SH-SY5Y (cell line): ENCODE measurements around the gene P2RY11.

ENCODE experiments used
- GATA2 ChIP-seq: IDR thresholded peaks from 2 replicates; pipeline ENCODE4 v1.6.1; 2011; ENCODE audit warnings: mild to moderate bottlenecking, low read depth, low read length
- GATA3 ChIP-seq: IDR thresholded peaks from 2 replicates; pipeline ENCODE4 v1.6.1; 2011; ENCODE audit warnings: low read depth, mild to moderate bottlenecking, low read length, moderate library complexity

Gene P2RY11

DNA sequence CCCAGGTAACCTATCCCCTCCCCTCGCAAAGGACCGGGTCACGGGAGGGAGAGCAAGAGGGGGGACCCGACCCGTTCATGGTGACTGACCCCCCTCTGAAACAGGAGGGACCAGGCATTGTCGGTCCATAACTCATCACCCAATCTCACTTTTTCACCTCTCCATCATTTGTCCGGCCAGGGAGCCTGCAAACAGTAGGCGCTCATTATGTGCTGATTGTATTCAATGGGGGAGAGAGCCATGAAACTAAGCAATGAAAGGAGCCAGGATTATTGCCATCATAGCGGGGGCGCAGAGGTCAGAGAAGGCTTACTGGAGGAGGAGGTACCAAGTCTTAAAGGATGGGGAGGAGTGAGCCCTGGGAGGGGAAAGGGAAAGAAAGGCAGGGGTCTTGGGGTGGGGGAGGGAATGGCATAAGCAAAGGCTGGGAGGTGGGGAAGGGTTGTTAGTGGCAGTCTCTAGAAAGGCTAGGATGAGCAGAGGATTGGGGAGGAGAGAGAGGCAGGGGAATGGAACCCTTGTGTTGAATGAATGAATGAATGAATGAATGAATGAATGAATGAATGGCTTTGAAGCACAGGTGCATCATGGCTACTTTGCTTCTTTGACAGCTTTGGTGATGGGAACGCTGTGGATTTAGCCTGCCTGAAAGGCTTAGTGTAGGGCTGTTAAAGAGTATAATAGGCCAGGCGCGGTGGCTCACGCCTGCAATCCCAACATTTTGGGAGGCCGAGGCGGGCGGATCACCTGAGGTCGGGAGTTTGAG lies 24.0 kb upstream of the P2RY11 start:
- TF ChIP-seq GATA2 = no peak
- no peak for TF ChIP-seq GATA3

DNA sequence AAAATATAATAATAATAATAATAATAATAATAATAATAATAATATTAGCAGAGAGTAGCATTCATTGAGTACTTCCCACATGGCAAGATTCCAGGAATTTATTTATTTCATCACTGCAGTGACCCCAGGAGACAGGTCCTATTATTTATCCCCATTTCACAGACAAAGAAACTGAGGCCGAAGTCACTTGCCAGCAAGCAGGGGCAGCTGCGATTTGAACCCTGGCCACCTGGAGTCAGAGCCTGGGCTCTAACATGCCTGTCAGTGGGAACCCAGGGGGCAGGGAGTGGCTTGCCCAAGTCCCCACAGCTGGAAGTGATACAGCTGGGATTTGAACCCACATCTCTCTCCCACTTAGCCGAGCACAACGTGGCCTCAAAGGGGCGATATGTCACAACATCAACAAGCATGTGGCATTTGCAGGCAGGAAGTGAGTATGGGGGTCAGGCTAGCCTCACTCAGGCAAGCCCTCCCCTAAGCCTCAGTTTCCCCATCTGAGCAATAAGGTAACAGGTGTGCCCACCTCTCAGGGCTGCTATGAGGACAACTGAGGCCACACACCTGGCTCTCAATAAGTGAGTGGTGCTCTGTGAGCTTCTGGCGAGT lies 22.4 kb upstream of the P2RY11 start:
- no peak for TF ChIP-seq GATA2
- no peak for TF ChIP-seq GATA3

DNA sequence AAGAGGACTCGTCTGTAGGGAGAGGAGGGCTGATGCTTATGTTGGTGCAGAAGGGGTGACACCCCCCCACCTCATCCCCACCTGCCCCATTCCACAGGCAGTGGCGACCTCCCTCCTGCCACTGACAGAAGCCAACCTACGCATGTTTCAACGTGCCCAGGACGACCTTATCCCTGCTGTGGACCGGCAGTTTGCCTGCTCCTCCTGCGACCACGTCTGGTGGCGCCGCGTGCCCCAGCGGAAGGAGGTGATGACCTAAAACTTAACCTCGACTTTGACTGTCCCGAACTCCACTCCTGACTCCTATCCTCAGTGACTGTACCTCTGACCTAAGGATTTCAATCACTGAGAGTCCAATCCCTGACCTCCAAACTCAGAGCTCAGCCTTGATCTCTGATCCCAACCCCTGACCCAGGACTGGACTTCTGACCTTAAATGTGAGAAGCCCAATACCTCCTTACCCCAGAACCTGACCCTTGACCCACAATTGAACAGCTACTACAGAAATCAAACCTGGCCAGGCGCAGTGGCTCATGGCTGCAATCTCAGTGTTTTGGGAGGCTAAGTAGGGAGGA lies 21.6 kb upstream of the P2RY11 start:
- TF ChIP-seq GATA2 (no peak), GATA3 (no peak)

DNA sequence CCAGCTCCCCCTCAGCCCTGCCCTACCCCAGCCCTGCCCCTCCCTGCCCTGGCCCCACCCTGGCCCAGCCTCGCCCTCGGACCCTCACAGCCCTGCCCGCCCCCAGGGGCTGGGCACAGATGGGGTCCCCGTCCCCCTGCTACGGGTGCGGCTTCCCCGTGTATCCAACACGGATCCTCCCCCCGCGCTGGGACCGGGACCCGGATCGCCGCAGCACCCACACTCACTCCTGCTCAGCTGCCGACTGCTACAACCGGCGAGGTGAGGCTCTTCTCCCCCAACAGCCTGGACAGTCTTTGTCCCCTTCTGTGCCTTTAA lies 20.2 kb upstream of the P2RY11 start:
- no peak for TF ChIP-seq GATA2
- TF ChIP-seq GATA3 = no peak

DNA sequence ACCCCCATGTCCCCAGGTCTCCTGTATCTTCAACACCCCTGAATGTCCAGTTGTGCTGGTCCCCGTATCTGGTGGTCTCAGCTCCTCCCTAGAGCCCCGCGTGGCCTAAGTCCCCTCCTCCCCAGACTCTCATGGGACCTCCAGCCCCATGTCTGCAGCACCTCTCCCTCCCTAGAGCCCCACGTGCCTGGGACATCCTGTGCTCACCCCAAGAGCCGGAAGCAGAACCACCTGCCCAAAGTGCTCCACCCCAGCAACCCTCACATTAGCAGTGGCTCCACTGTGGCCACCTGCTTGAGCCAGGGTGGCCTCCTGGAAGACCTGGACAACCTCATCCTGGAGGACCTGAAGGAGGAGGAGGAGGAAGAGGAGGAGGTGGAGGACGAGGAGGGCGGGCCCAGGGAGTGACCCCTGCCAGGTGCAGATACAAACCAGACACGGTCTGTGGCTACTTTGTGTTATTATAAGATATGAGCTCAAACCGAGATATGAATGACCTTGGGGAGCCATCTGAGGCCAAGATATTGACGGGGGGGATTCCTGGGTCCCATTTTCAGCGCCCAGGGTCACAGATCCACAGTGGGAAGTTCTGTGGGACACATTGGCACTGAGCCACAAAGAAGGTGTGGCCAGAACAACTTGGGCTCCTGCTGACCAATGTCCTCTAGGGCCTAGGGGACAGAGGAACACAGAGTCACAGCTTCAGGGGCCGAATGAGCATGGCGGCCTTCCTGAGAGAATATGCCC lies 19.4 kb upstream of the P2RY11 start:
- TF ChIP-seq GATA2 = no peak
- TF ChIP-seq GATA3 = no peak

DNA sequence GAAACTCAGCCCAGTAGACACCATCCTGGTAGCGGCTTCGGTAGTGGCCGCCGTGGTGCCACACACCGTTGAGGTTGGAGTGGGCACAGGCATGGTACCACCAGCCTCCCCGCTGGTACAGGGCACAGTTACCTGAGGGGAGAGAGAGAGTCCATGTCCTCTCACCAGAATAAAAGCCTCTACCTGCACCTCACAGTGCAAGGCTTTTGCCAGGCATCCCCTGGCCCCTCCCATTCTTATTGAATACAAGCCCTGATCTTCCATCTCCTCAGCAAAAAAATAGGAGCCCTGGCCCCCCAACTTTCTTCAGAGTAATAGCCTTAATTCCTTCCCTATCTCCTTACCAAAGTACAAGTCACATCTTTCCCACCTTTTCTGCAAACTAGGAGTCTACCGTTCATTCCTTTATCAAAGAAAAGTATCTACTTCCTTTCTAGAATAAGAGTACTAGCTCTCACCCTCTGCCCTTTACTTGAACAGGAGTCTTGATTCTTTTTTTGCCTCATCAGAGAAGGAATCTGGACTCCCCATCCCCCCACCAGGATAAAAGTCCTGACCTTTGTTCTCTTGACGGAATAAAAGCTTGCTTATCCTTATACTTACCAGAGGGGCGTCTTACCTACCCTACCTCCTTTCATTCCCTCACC lies 18.7 kb upstream of the P2RY11 start:
- TF ChIP-seq GATA3 (no peak), GATA2 (no peak)

DNA sequence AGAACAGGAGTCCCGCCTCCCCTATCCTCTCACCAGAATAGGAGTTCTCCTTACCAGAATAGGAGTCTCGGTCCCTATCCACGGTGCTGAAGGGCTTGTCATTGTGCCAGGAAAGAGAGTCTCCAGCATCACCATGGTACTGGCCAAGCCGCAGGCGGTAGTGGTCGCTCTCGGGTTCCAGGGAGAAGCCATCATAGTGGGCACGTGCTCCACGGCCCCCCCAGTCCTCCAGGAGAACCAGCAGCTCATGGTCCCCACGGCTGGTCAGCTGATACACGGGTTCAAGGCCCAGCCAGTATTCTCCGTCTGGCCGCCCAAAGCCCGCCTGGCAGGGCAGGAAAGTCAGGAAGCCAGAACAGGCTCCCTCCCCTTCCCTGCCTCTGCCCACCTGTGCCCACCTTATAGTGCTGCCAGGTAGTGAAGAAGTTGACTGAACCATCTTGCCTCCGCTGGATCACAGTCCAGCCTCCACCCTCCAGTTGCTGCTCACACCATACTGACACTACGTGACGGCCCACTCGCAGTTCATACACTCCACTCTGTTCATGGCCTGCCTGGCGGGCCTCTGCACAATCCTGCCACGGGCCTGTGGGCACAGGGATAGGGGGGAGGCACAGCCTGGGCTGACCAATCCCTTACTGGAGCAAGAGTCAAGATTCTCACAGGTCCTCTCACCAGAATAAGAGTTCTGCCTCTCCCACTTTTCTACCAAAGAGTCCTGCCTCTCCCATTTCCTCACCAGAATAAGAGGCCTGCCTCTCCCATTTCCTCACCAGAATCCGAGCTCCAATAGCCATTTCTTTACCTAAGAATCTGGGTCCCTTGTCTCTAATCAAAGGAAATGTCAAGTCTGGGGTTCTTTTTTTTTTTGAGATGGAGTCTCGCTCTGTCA lies 18.0 kb upstream of the P2RY11 start:
- no peak for TF ChIP-seq GATA2
- TF ChIP-seq GATA3 = no peak

DNA sequence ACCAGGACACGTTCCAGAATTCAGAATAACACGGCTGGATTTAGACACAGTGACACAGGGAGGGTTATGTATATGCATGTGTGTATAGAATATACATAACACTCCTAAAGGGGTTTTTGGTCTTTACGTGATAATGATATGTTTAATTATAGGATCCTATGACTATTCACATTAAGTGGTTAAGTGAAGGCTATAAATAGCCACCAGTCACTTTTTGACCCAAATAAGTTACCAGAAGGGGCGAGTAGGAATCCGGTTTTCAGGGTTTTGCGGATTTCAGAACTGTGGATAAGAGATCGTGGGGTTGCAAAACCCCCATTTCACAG lies 15.9 kb upstream of the P2RY11 start:
- TF ChIP-seq GATA2 = no peak
- TF ChIP-seq GATA3 = no peak

DNA sequence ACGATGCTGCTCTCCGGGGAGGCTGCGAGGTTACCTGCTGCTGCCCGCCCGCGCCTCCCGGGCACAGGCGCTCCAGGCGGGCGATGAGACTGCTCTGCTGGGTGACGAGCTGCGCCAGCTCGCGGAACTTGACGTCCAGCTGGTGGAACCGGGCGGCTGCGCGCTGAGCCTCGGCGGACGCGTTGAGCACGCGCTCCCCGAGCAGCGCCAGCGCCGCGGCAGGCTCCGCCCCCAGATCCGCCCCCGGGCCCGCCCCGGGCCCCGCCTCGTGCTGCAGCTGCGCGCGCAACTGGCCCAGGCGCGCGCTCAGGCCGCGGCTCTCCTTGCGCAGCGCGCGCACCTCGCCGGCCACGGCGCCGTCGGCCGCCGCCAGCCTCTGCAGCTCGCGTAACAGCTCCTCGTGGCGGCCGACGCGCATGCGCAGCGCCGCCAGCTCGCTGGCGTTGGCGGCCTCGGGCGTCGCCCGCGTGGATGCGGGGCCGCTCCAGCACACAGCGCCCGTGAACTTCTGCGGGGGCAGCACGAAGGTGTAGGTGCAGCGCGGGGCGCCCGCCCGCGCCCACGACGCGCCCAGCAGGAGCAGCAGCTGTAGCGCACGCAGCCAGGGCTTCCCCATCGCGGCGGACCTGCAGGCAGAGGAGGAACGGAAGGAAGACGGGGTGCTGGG lies 15.4 kb upstream of the P2RY11 start:
- TF ChIP-seq GATA3 (no peak), GATA2 (peak; percentile 4; the same call in 1 of the 2 replicates)

DNA sequence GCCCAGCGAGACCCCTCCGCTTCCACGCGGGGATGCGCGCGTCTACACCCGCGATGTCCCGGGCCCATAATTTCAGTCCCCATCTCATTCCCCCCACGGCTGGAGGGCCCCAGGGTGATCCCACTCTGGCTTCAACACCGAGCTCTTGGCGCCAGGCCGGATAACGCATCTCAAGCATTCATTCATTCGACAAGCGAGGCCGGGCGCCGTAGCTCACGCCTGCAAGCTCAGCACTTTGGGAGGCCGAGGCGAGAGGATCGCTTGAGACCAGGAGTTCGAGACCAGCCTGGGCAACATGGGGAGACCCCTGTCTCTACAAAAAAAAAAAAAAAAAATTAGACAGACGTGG lies 14.9 kb upstream of the P2RY11 start:
- TF ChIP-seq GATA3 (no peak), GATA2 (no peak)

DNA sequence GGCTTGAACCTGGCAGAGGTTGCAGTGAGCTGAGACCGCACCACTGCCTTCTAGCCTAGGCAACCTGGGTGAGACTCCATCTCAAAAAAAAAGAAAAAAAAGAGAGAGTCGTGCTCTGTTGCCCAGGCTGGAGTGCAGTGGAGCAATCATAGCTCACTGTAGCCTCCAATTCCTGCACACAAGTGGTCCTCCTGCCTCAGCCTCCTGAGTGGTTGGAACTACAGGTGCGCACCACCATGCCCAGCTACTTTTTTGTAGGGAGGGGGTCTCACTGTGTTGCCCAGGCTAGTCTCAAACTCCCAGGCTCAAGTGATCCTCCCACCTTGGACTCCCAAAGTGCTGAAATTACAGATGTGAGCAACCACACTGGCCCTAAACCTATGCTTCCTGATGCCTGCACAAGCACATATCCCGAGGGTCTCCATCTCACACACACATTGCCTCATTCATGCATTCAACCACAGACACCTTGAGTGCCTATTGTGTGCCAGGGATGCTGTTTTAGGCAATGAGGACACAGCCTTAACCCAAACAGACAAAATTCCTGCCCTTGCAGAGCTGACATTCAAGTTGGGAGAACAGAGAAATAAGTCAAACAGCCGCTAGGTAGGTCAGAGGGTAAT lies 11.2 kb upstream of the P2RY11 start:
- TF ChIP-seq GATA3 (no peak), GATA2 (no peak)

DNA sequence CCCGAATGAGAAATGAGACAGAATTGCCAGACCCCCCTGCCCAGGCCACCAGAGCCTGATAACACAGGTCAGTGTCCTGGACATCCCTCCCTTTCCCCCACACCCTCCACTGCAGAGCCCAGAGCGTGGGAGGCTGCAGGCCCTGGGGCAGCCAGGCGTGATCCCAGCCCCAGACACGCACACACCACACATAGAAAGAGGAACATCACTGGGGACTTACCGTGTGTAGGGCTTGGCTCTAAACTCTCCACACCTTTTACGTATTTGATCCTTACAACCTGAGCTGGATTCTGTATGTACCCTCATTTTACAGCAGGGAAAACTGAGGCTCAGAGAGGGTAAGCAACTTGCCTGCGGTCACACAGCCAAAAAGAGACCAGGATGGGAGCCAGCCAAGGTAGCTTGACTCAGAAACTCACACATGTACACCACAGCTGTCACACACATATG lies 8.7 kb upstream of the P2RY11 start:
- TF ChIP-seq GATA2 (no peak), GATA3 (no peak)
